Measurements from ENCODE around the gene WDR38. TPM values are rescaled to one million over a fixed set of nuclear protein-coding genes. Genes with fewer than 3 reads are reported as not detected.

WDR38 gene
- polyA plus RNA-seq, 1 donor (not counting 4 experiments of a cell fraction or from before 2014, with no cell fraction given), result not detected

DNA sequence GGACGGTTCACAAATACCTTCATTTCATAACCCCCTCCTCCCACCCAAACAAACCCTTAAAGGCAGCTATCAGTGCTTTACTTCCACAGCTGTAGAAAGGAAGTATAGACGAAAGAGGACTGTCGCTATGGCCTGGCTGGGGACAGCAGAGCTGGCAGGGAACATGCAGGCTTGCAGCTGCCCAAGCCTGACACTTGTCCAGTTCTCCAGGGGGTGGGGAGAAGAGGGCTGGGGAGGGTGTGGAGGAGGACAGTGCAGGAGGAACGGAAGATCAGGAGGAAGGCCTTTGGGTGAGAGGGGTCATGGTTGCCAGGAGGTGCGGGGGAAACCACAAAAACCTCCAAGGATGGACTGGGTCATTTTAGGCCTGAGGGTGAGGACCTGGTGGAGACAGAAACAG is 34.6 kb downstream of the WDR38 start:
- no peak overlapping the region for H3K27ac ChIP-seq (ENCODE audit: control insufficient read depth, insufficient read depth, low read length)
- H3K9ac ChIP-seq (ENCODE audit: control insufficient read depth, extremely low read depth, insufficient read depth, low read length), result no peak overlapping the region
- no peak for DNase-seq (ENCODE audit: low read depth, low spot score)
- no peaks in the 10 kb centered on the region for H3K9me1 ChIP-seq (ENCODE audit: control insufficient read depth, extremely low read depth, insufficient read depth, low read length)
- peaks cover 13 to 17% of the 10 kb centered on the region in 2 experiments for H3K36me3 ChIP-seq (ENCODE audit: control insufficient read depth in 2 of 2, extremely low read depth in 1 of 2, insufficient read depth in 2 of 2, low read length in 2 of 2)
- no peak overlapping the region for H3K4me2 ChIP-seq (ENCODE audit: control insufficient read depth, extremely low read depth, insufficient read depth, low read depth, low read length)
- H4K20me1 ChIP-seq (ENCODE audit: control insufficient read depth, extremely low read depth, insufficient read depth, low read length), result no peaks in the 10 kb centered on the region
- no peak overlapping the region for H3K4me3 ChIP-seq (ENCODE audit: control insufficient read depth in 2 of 3, extremely low read depth in 1 of 3, insufficient read depth in 2 of 3, low read depth in 1 of 3, low read length in 3 of 3)
- no peak overlapping the region for H2AFZ ChIP-seq (ENCODE audit: control insufficient read depth, low read length)
- TF ChIP-seq, protein P1, sequence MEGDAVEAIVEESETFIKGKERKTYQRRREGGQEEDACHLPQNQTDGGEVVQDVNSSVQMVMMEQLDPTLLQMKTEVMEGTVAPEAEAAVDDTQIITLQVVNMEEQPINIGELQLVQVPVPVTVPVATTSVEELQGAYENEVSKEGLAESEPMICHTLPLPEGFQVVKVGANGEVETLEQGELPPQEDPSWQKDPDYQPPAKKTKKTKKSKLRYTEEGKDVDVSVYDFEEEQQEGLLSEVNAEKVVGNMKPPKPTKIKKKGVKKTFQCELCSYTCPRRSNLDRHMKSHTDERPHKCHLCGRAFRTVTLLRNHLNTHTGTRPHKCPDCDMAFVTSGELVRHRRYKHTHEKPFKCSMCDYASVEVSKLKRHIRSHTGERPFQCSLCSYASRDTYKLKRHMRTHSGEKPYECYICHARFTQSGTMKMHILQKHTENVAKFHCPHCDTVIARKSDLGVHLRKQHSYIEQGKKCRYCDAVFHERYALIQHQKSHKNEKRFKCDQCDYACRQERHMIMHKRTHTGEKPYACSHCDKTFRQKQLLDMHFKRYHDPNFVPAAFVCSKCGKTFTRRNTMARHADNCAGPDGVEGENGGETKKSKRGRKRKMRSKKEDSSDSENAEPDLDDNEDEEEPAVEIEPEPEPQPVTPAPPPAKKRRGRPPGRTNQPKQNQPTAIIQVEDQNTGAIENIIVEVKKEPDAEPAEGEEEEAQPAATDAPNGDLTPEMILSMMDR (optimal IDR thresholded peaks at IDR 0.05 in 1 of 3, IDR thresholded peaks at IDR 0.05 in 1 of 3, conservative IDR thresholded peaks at IDR 0.05 in 1 of 3; ENCODE audit: extremely low read depth in 1 of 3, insufficient read depth in 2 of 3, low read length in 3 of 3), result no peak
- no peak for TF ChIP-seq EZH2 (IDR thresholded peaks at IDR 0.05; ENCODE audit: low read length)
- no peak for FAIRE-seq
- H3K4me1 ChIP-seq (ENCODE audit: control insufficient read depth, extremely low read depth, insufficient read depth, low read length), result no peaks in the 10 kb centered on the region
- no peaks in the 10 kb centered on the region for H3K9me3 ChIP-seq (ENCODE audit: control insufficient read depth, low read depth, low read length)
- dilution Hi-C loops (cut with MboI; ENCODE audit: extremely low pct_ligation_motif_present, low sequenced_read_pairs), result no loop called here
- no peaks in the 10 kb centered on the region for H3K27me3 ChIP-seq (ENCODE audit: control insufficient read depth, extremely low read depth, insufficient read depth, low read length)
- no peaks in the 10 kb centered on the region for H3K79me2 ChIP-seq (ENCODE audit: control insufficient read depth, insufficient read depth, low read length)

DNA sequence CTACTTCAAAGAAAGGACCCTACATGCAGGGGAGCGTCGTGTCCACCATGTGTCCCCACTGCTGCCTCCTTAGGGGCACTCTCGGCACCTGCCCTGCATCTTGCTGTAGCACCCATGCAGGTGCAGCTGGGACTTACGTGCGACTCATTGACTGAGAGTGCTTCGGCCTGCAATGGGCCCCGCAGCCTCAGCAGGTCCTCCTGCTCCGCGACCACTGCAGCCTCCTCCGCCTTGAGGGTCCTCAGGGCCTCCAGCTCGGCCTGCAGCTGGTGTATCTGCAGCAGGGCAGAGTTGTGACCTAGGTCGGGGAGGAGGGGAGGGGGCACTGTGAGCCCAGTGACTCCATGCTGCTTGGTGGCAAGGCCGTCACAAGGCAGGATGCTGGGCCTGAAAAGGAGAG is 35.7 kb downstream of the WDR38 start:
- H3K27me3 ChIP-seq (ENCODE audit: control insufficient read depth, extremely low read depth, insufficient read depth, low read length), result no peaks in the 10 kb centered on the region
- no peaks in the 10 kb centered on the region for H3K9me1 ChIP-seq (ENCODE audit: control insufficient read depth, extremely low read depth, insufficient read depth, low read length)
- no peak for DNase-seq (ENCODE audit: low read depth, low spot score)
- no peak for FAIRE-seq
- no peaks in the 10 kb centered on the region for H4K20me1 ChIP-seq (ENCODE audit: control insufficient read depth, extremely low read depth, insufficient read depth, low read length)
- H3K4me3 ChIP-seq (ENCODE audit: control insufficient read depth in 2 of 3, extremely low read depth in 1 of 3, insufficient read depth in 2 of 3, low read depth in 1 of 3, low read length in 3 of 3), result no peak overlapping the region
- H3K4me1 ChIP-seq (ENCODE audit: control insufficient read depth, extremely low read depth, insufficient read depth, low read length), result no peaks in the 10 kb centered on the region
- no peak overlapping the region for H3K27ac ChIP-seq (ENCODE audit: control insufficient read depth, insufficient read depth, low read length)
- no peak overlapping the region for H2AFZ ChIP-seq (ENCODE audit: control insufficient read depth, low read length)
- TF ChIP-seq EZH2 (IDR thresholded peaks at IDR 0.05; ENCODE audit: low read length), result no peak
- TF ChIP-seq, protein P1 (optimal IDR thresholded peaks at IDR 0.05 in 1 of 3, IDR thresholded peaks at IDR 0.05 in 1 of 3, conservative IDR thresholded peaks at IDR 0.05 in 1 of 3; ENCODE audit: extremely low read depth in 1 of 3, insufficient read depth in 2 of 3, low read length in 3 of 3), result no peak
- no peaks in the 10 kb centered on the region for H3K9me3 ChIP-seq (ENCODE audit: control insufficient read depth, low read depth, low read length)
- H3K9ac ChIP-seq (ENCODE audit: control insufficient read depth, extremely low read depth, insufficient read depth, low read length), result no peak overlapping the region
- H3K79me2 ChIP-seq (ENCODE audit: control insufficient read depth, insufficient read depth, low read length), result no peaks in the 10 kb centered on the region
- no peak overlapping the region for H3K4me2 ChIP-seq (ENCODE audit: control insufficient read depth, extremely low read depth, insufficient read depth, low read depth, low read length)
- H3K36me3 ChIP-seq (ENCODE audit: control insufficient read depth in 2 of 2, extremely low read depth in 1 of 2, insufficient read depth in 2 of 2, low read length in 2 of 2), result peaks cover 17 to 21% of the 10 kb centered on the region in 2 experiments
- dilution Hi-C loops (cut with MboI; ENCODE audit: extremely low pct_ligation_motif_present, low sequenced_read_pairs), result no loop called here

Measured in keratinocyte (primary cell).